ENCODE measurements around the gene KCTD18. TPM values are rescaled to one million over a fixed set of nuclear protein-coding genes. Genes with fewer than 3 reads are reported as not detected.

Gene KCTD18
- total and polyA plus RNA-seq, 2 of the 8 experiments (the other 6 are each of a cell fraction or from before 2014, with no cell fraction given) = 1.6 to 3.1 TPM

- Histone ChIP-seq H3K23me2 (ENCODE audit: low read depth, low read length) (no peaks in the 10 kb centered on the region), H3K4me3 (ENCODE audit: extremely low read depth in 1 of 4, insufficient read depth in 2 of 4, low read depth in 3 of 4, low read length in 4 of 4) (no peak overlapping the region), H3K56ac (replicated peaks; ENCODE audit: insufficient read length, low read depth, low read length) (no peak overlapping the region), H4K91ac (replicated peaks; ENCODE audit: insufficient read length, low read length) (no peak overlapping the region), H2BK5ac (ENCODE audit: low read depth, low read length) (no peak overlapping the region), H3K23ac (ENCODE audit: insufficient read length) (no peak overlapping the region), H3K9ac (replicated peaks in 1 of 4; ENCODE audit: extremely low read depth in 1 of 4, low read depth in 3 of 4, low read length in 3 of 4) (no peak overlapping the region), H2BK120ac (replicated peaks; ENCODE audit: low read depth, low read length) (no peak overlapping the region), H3K4me1 (replicated peaks in 1 of 4; ENCODE audit: control insufficient read depth in 3 of 4, insufficient read depth in 4 of 4, low read length in 3 of 4) (no peaks in the 10 kb centered on the region), H3K79me1 (ENCODE audit: low read depth, low read length) (no peaks in the 10 kb centered on the region), H2BK15ac (ENCODE audit: low read length) (no peak overlapping the region), H4K5ac (ENCODE audit: insufficient read length, low read depth, low read length) (no peak overlapping the region), H3K14ac (ENCODE audit: insufficient read length) (no peak overlapping the region), H3K79me2 (ENCODE audit: control insufficient read depth in 1 of 2, insufficient read depth in 2 of 2, low read length in 2 of 2) (no peaks in the 10 kb centered on the region), H3K9me3 (ENCODE audit: insufficient read depth in 2 of 2, low read depth in 1 of 2, low read length in 1 of 2) (no peaks in the 10 kb centered on the region), H2AFZ (ENCODE audit: low read length) (no peak overlapping the region), H3K36me3 (ENCODE audit: control insufficient read depth in 2 of 4, insufficient read depth in 4 of 4, low read length in 3 of 4) (peaks cover 5 to 47% (median 27%) of the 10 kb centered on the region in 4 experiments; a peak in 7 of 8 replicates), H4K20me1 (replicated peaks in 1 of 2; ENCODE audit: control insufficient read depth in 1 of 2, insufficient read depth in 2 of 2, low read length in 2 of 2) (peaks cover 0 to 2% of the 10 kb centered on the region in 2 experiments), H2BK12ac (ENCODE audit: low read depth, low read length) (no peak overlapping the region), H3K27me3 (replicated peaks in 1 of 4; ENCODE audit: control insufficient read depth in 3 of 4, extremely low read depth in 1 of 4, insufficient read depth in 3 of 4, low read length in 3 of 4) (no peaks in the 10 kb centered on the region), H2BK20ac (ENCODE audit: low read length) (no peak overlapping the region), H4K8ac (ENCODE audit: extremely low read depth, insufficient read depth, low read length) (no peak overlapping the region), H2AK5ac (ENCODE audit: low read depth, low read length) (no peak overlapping the region), H3K4ac (replicated peaks; ENCODE audit: insufficient read length, low read depth, low read length) (no peak overlapping the region), H3K27ac (ENCODE audit: low read depth, low read length) (no peak overlapping the region), H3K4me2 (ENCODE audit: insufficient read depth in 1 of 2, low read depth in 2 of 2, low read length in 2 of 2) (no peak overlapping the region), H3K18ac (ENCODE audit: extremely low read depth, low read length) (no peak overlapping the region)
- 96% methylated on average over 4 of the region's 4 CpGs; no CpG with 5 or more reads in 1 of the 2 experiments for WGBS, 2 experiments (ENCODE audit: extremely low coverage in 1 of 2, insufficient coverage in 1 of 2, insufficient read length in 1 of 2, insufficient replicate concordance in 2 of 2, low coverage in 1 of 2, low lambda C conversion rate in 2 of 2, missing lambda C conversion rate in 1 of 2)
- TF ChIP-seq HDAC2 (IDR thresholded peaks at IDR 0.05; ENCODE audit: borderline replicate concordance in 1 of 2, low read depth in 2 of 2, low read length in 2 of 2) (no peak), KDM1A (IDR thresholded peaks at IDR 0.05; ENCODE audit: borderline replicate concordance, low read length) (no peak), E2F6 (IDR thresholded peaks at IDR 0.05) (no peak), YY1 (IDR thresholded peaks at IDR 0.05; ENCODE audit: low read depth, low read length) (no peak), BACH1 (IDR thresholded peaks at IDR 0.05; ENCODE audit: low read length) (no peak), JUND (IDR thresholded peaks at IDR 0.05; ENCODE audit: low read length) (no peak)
- ChIA-PET CTCF (ENCODE audit: partially characterized antibody) (no interaction called here), POLR2A (ENCODE audit: partially characterized antibody) (interaction anchor here (0.8 kb wide), 1 partner anchor 15 kb away, joined by 3 read pairs; no protein-coding TSS in a partner anchor)
- DNase-seq (ENCODE audit: low read depth in 1 of 2, low spot score in 2 of 2) (no peak), FAIRE-seq (no peak)
Measured at GRCh38 chr2:200447139-200447855, 62.6 kb downstream of the KCTD18 start.
